NCI-H226 (cell line): ENCODE data around the gene TFF3.

Experiments
- DNase-seq: peaks from one replicate; pipeline ENCODE4 v3.0.0-alpha.2; 2015

Gene TFF3

GRCh38 chr21:42346866-42347600, 31.8 kb upstream of the TFF3 start:
- DNase-seq, result no peak

GRCh38 chr21:42346441-42346840, 31.2 kb upstream of the TFF3 start:
- DNase-seq, result no peak

GRCh38 chr21:42344631-42345030, 29.4 kb upstream of the TFF3 start:
- no peak for DNase-seq

- no peak for DNase-seq
These were observed 28.8 kb upstream of the TFF3 start for GRCh38 chr21:42343963-42344510.

- no peak for DNase-seq
These were observed 28.3 kb upstream of the TFF3 start for GRCh38 chr21:42343556-42343955.

- DNase-seq, result no peak
These were observed 27.9 kb upstream of the TFF3 start for GRCh38 chr21:42343101-42343500.

GRCh38 chr21:42341776-42342542, 26.8 kb upstream of the TFF3 start:
- DNase-seq, result no peak

- no peak for DNase-seq
These were observed 25.2 kb upstream of the TFF3 start for GRCh38 chr21:42340187-42341050.

GRCh38 chr21:42338729-42339715, 23.8 kb upstream of the TFF3 start:
- no peak for DNase-seq

- DNase-seq, result no peak
These were observed 22.9 kb upstream of the TFF3 start for GRCh38 chr21:42337830-42338728.

GRCh38 chr21:42337276-42337675, 22.1 kb upstream of the TFF3 start:
- no peak for DNase-seq

GRCh38 chr21:42336054-42336453, 20.8 kb upstream of the TFF3 start:
- DNase-seq, result no peak

GRCh38 chr21:42332557-42333317, 17.5 kb upstream of the TFF3 start:
- no peak for DNase-seq

- DNase-seq, result no peak
These were observed 16.5 kb upstream of the TFF3 start for GRCh38 chr21:42331660-42332059.

- no peak for DNase-seq
These were observed 15.5 kb upstream of the TFF3 start for GRCh38 chr21:42330380-42331371.

GRCh38 chr21:42324896-42325295, 9.7 kb upstream of the TFF3 start:
- DNase-seq, result no peak

- DNase-seq, result no peak
These were observed 6.6 kb upstream of the TFF3 start for GRCh38 chr21:42321845-42322244.

- DNase-seq, result no peak
These were observed 6.0 kb upstream of the TFF3 start for GRCh38 chr21:42321231-42321630.

GRCh38 chr21:42320791-42321190, 5.6 kb upstream of the TFF3 start:
- no peak for DNase-seq
